KMS-11 (cell line): ENCODE data around the gene KCNJ10.

Experiments
- H2AFZ ChIP-seq: fragments of 200-600 bp; sonication (generic); 2 replicates; pipeline ENCODE4 v1.6.1; 2016; ENCODE audit warnings: antibody characterized with exemption, mixed run types, low read depth
- H3K27ac ChIP-seq: fragments of 200-600 bp; sonication (generic); 2 replicates; pipeline ENCODE4 v1.6.1; 2016; ENCODE audit warnings: mild to moderate bottlenecking, mixed run types
- H3K27me3 ChIP-seq: fragments of 200-600 bp; sonication (generic); 2 replicates; pipeline ENCODE4 v1.6.1; 2017; ENCODE audit warnings: mild to moderate bottlenecking, low read depth, mixed run types, moderate library complexity; ENCODE audit not compliant: insufficient read depth
- H3K36me3 ChIP-seq: fragments of 200-600 bp; sonication (generic); 2 replicates; pipeline ENCODE4 v1.6.1; 2017; ENCODE audit warnings: mild to moderate bottlenecking, mixed run types; ENCODE audit not compliant: insufficient read depth
- H3K4me1 ChIP-seq: fragments of 200-600 bp; sonication (generic); 2 replicates; pipeline ENCODE4 v1.6.1; 2016; ENCODE audit warnings: mild to moderate bottlenecking, low read depth, mixed run types; ENCODE audit not compliant: poor library complexity, severe bottlenecking
- H3K4me2 ChIP-seq: fragments of 200-600 bp; sonication (generic); 2 replicates; pipeline ENCODE4 v1.7.0; 2016; ENCODE audit warnings: mild to moderate bottlenecking, mixed run types
- H3K4me3 ChIP-seq: fragments of 200-600 bp; sonication (generic); IDR thresholded peaks from 2 replicates; pipeline ENCODE4 v1.6.1; 2017; ENCODE audit warnings: low read depth, low read length, mixed read lengths; ENCODE audit not compliant: insufficient read depth
- H3K79me2 ChIP-seq: fragments of 200-600 bp; sonication (generic); 2 replicates; pipeline ENCODE4 v1.6.1; 2016; ENCODE audit warnings: low read depth, mixed run types; ENCODE audit not compliant: insufficient read depth
- H3K9ac ChIP-seq: fragments of 200-600 bp; sonication (generic); 2 replicates; pipeline ENCODE4 v1.6.1; 2016; ENCODE audit warnings: mild to moderate bottlenecking, mixed run types
- H4K20me1 ChIP-seq: fragments of 200-600 bp; sonication (generic); 2 replicates; pipeline ENCODE4 v1.6.1; 2016; ENCODE audit warnings: mild to moderate bottlenecking, mixed run types; ENCODE audit not compliant: insufficient read depth
- TF ChIP-seq, protein P1 (sequence below): fragments of 200-600 bp; sonication (generic); conservative IDR thresholded peaks from 2 replicates; pipeline ENCODE4 v1.6.1; 2017; ENCODE audit warnings: low read depth, mild to moderate bottlenecking, antibody characterized with exemption, low read length, moderate library complexity, mixed read lengths

KCNJ10 gene

DNA sequence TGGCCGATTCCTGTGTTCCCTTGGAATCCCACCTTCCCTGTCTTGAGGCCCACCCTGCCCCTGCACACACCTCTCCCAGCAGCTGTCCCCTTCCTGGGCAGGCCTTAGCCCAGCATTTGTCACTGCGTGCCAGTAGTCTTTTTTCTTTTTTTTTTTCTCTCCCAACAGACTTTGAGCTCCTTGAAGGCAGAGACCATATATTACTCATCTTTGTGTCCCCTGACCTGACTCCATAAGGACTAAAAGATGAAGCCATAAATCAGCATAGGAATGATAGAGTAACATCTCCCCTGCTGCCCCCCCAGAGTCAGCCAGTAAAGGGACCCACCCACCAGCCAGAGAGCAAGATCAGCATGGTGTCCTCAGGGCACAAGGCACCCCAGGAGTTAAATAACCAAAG lies 65.5 kb downstream of the KCNJ10 start:
- TF ChIP-seq, protein P1, sequence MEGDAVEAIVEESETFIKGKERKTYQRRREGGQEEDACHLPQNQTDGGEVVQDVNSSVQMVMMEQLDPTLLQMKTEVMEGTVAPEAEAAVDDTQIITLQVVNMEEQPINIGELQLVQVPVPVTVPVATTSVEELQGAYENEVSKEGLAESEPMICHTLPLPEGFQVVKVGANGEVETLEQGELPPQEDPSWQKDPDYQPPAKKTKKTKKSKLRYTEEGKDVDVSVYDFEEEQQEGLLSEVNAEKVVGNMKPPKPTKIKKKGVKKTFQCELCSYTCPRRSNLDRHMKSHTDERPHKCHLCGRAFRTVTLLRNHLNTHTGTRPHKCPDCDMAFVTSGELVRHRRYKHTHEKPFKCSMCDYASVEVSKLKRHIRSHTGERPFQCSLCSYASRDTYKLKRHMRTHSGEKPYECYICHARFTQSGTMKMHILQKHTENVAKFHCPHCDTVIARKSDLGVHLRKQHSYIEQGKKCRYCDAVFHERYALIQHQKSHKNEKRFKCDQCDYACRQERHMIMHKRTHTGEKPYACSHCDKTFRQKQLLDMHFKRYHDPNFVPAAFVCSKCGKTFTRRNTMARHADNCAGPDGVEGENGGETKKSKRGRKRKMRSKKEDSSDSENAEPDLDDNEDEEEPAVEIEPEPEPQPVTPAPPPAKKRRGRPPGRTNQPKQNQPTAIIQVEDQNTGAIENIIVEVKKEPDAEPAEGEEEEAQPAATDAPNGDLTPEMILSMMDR: no peak
- Histone ChIP-seq H3K9ac (no peak overlapping the region), H3K36me3 (no peaks in the 10 kb centered on the region), H3K27me3 (no peaks in the 10 kb centered on the region), H3K27ac (no peak overlapping the region), H3K4me3 (no peak overlapping the region), H2AFZ (no peak overlapping the region), H4K20me1 (no peaks in the 10 kb centered on the region), H3K79me2 (no peaks in the 10 kb centered on the region), H3K4me1 (no peaks in the 10 kb centered on the region), H3K4me2 (no peak overlapping the region)

DNA sequence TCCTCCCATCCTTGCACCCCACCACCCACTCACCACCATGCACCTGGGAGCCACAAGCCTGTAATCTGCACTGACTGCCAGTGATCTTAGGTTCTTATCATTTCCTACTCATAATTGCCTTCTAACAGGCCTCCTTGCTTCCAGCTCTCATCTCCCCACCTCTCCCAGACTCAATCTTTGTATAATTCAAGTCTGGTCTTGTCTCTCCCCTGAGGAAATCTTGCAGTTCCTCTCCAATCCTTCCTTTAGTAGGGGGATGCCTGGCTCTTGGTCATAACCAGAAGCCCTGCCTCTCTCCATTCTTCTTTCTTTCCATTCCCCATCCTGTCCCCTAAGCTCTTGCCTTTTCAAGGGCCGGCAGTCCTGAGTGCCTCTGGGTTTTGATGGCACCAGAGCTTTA lies 66.0 kb downstream of the KCNJ10 start:
- no peaks in the 10 kb centered on the region for H4K20me1 ChIP-seq
- H2AFZ ChIP-seq: no peak overlapping the region
- H3K79me2 ChIP-seq: no peaks in the 10 kb centered on the region
- no peaks in the 10 kb centered on the region for H3K27me3 ChIP-seq
- H3K4me2 ChIP-seq: no peak overlapping the region
- H3K4me1 ChIP-seq: no peaks in the 10 kb centered on the region
- H3K27ac ChIP-seq: no peak overlapping the region
- no peaks in the 10 kb centered on the region for H3K36me3 ChIP-seq
- TF ChIP-seq, protein P1: no peak
- H3K9ac ChIP-seq: no peak overlapping the region
- H3K4me3 ChIP-seq: no peak overlapping the region

DNA sequence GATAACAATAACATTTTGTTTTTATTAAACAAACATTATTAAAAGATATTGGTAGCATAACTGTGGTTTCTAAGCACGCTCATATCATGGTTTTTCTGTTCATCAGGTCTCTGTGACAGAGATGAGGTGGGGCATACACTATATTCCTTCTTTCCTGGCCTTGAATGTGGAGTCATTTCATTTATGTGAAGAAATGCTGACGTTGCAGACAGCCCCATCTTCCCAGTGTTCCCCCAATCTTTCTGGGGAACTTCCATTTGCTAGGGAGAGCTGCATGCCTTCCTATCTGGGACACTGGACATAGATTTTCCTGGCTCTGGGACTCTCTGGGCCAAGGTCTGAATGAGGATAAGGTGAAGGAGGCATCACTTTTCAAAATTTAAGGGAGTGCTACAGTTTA lies 68.5 kb downstream of the KCNJ10 start:
- Histone ChIP-seq H2AFZ (no peak overlapping the region), H3K79me2 (no peaks in the 10 kb centered on the region), H3K4me1 (no peaks in the 10 kb centered on the region), H3K9ac (no peak overlapping the region), H3K27ac (no peak overlapping the region), H3K4me2 (no peak overlapping the region), H3K36me3 (no peaks in the 10 kb centered on the region), H3K27me3 (no peaks in the 10 kb centered on the region), H3K4me3 (no peak overlapping the region), H4K20me1 (no peaks in the 10 kb centered on the region)
- TF ChIP-seq, protein P1: no peak

DNA sequence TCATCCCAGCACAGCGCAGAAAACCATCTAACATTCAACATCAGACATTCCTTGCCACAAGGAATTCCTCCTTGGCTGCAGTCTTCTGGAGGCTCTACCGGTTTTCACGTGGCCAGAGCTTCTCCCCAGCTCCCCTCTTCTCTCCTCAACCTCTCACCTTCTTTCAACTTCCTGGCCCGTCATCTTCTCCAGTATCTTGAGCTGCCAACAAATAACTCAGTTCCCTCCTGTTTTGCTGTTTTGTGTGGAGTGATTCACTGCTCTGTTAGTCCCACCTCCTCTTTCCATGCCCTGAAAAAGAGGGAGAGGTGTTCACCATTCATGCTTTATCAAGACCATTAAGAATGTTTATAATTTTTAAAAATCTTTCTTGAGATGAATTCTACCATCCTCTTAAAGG lies 70.8 kb downstream of the KCNJ10 start:
- Histone ChIP-seq H2AFZ (no peak overlapping the region), H4K20me1 (no peaks in the 10 kb centered on the region), H3K27me3 (no peaks in the 10 kb centered on the region), H3K4me3 (no peak overlapping the region), H3K79me2 (no peaks in the 10 kb centered on the region), H3K4me1 (no peaks in the 10 kb centered on the region), H3K9ac (no peak overlapping the region), H3K36me3 (no peaks in the 10 kb centered on the region), H3K27ac (no peak overlapping the region), H3K4me2 (no peak overlapping the region)
- TF ChIP-seq, protein P1: no peak

DNA sequence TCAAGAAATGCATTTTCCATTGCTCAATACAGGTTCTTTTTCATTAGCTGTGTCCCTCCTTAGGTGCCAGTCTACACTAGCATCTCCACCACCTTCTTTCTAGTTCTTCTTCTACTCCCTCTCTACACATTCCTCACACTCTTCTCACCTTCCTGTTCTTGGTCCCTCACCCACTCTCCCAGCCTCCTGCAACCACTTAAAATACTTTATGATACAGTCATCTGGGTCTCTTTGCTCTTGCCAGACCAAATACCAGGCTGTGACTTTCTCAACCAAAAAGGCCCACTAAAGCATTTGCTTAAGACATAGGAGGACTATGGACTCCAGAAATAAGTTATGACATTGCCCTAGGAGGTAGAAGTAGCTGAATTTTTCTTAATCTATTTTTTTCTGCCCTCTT lies 73.3 kb downstream of the KCNJ10 start:
- no peaks in the 10 kb centered on the region for H3K36me3 ChIP-seq
- no peaks in the 10 kb centered on the region for H3K27me3 ChIP-seq
- no peaks in the 10 kb centered on the region for H4K20me1 ChIP-seq
- no peak overlapping the region for H3K9ac ChIP-seq
- H3K4me2 ChIP-seq: no peak overlapping the region
- no peaks in the 10 kb centered on the region for H3K79me2 ChIP-seq
- TF ChIP-seq, protein P1: no peak
- H3K4me1 ChIP-seq: no peaks in the 10 kb centered on the region
- H2AFZ ChIP-seq: no peak overlapping the region
- no peak overlapping the region for H3K27ac ChIP-seq
- H3K4me3 ChIP-seq: no peak overlapping the region
